Camera-type eye (tissue), 1 donor: ENCODE results near the gene DMPK. TPM values are rescaled to one million over a fixed set of nuclear protein-coding genes. Genes with fewer than 3 reads are reported as not detected.

ENCODE experiments used
- total RNA-seq: library from RNA; depleted of rRNA; stranded (reverse); fragments of >200 nt; gene quantifications from one replicate; pipeline ENCODE4 v1.2.3, GENCODE V29; 2014

DMPK gene
- total RNA-seq: 61.5 TPM

DNA sequence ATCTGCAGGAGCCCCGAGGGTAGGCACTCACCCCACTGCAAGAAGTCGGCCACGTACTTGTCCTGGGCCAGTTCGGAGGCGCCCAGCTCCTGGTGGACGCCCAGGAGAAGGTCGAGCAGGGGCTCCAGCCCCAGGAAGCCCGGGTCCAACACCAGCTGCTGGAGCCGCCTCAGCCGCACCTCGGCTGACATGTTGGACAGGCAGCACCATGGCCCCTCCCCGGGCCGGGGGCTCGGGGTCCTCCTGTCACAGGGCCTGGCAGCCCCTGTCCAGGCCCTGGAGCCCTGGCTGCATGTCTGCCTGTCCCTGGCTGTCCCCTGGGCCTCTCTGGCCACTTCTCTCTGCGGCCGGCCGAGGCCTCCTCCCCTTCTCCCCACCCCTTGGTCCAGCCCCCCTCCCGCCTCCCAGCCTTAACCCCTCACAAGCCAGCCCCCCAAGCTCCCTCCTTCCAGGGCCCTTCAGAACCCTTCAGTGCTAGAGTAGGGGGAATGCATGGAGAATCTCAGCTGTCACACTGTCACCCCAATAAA is at the start of gene DMPK:
TSS of gene DMPK (minus strand) at position 329 of the 530 bp plus-strand sequence. CDS start at position 191, 138 bp downstream.

DNA sequence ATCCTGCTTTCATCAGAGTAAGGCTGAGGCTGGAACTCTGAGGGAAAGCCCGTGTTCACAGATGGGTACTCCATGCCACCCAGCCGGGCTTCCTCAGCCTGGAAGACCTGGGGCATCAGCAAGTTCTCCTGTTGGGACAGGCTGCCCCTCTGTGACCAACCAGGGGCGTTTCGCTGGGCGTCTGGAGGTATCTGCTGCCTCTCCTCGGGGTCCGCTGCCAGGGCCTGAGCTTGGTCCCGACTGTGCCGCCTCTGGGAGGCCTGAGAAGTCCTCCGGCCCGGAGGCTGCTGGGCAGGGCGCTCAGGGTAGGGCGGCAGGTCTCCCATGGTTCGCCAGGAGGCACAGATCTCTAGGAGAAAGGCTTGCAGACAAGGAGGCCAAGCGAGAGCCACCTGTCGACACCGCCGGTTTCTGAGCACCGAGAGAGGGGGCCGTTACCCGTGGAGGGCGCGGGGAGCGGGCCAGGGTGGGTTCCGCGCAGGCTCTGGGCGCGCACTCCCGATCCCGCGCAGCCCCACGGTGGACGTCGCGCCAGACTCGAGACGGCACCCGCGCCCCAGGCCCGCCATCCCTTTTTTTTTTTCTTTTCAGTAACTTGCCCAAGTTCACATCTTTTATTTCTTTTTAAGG is 32.7 kb upstream of the DMPK start, which contains the start of gene RSPH6A:
TSS of gene RSPH6A (minus strand) at position 458 of the 630 bp plus-strand sequence. CDS start at position 326, 132 bp downstream.

DNA sequence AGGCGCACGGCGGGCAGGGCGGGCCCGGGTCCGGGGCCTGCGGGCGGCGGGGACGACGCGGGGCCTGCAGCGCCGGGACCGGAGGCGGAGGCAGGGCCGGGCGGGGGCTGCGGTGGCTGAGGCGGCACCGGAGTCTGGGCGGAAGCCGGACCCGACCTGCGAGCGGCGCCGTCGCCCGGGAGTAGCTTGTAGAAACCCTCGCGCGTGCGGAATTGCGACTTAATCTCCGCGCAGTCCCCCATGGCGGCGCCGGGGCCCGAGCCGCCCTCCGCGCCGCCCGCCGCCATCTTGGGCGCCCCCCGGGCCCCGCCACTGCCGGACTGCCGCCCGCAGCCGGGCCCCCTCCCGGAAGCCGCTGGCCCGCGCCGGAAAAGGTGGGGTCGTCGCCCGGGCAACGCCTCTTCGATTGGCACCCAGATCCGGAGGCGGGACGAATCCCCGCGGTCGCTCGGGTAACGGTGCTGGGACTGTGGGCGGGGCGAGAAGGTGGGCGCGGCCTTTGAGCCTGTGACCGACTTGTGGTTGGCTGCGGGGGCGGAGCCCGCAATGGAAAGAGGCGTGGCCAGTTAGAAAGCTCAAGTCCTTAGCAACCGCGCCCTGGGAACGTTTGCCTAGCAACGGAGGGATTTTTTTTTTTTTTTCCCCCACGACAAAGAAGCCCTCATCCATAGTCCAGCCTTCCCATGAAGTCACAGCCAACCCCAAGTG is 10.3 kb upstream of the DMPK start, which contains the start of gene DMWD:
TSS of gene DMWD (minus strand) at position 376 of the 708 bp plus-strand sequence. CDS start at position 287, 89 bp downstream.

DNA sequence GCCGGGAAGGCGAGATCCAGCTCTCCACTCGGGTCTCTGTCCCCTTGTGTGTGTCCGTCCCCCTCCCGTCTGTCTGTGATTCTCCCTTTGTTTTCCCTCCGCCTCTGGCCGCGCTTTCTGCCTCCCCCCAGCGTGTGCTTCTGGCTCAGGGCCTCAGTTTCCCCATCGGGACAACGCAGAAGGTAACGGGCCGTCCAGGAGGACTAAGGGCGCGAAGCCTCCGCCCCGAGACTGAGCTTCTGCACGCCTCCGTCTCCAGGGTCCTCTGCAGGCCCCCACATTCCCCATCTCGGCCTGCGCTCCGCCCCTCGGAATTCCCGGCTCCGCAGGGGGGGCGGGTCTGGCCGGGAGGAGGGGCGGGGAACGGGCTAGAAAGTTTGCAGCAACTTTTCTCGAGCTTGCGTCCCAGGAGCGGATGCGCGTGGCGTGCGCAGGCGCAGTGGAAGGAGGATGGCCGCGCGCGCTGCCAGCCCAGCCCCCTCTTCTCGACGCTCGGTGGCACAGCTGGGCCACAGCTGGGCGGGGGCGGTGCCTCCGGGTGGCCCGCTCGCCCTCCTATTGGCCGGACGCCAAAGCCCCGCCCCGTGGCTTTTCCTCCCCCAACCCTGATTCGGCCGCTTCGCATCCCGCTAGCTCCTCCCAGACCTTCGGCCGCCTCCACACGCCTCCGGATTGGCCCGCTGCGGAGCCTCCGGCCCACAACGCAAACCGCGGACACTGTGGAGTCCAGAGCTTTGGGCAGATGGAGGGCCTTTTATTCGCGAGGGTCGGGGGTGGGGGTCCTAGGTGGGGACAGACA is 13.1 kb downstream of the DMPK start, which contains the start of gene SIX5:
TSS of gene SIX5 (minus strand) at position 269 of the 799 bp plus-strand sequence. CDS start 408 bp downstream, outside the sequence.

GRCh38 chr19:45733160-45733810 is 49.0 kb downstream of the DMPK start, which contains the start of gene MEIOSIN:
Gene MEIOSIN, plus strand, starts transcription at chr19:45733439. Its CDS starts 1,938 bp downstream, at chr19:45735377.

GRCh38 chr19:45730368-45731288 is 51.7 kb downstream of the DMPK start, which contains the start of gene FBXO46:
Gene FBXO46, minus strand, starts transcription at chr19:45730896. Its CDS starts 17,401 bp downstream, at chr19:45713495.

Other genes starting within 250 kb of the DMPK start
- gene OPA3, start 197.7 kb downstream of the DMPK start, total RNA-seq: 4.4 TPM
- 0.71 TPM for gene GPR4, start 180.3 kb downstream of the DMPK start, total RNA-seq
- gene EML2, start 143.1 kb downstream of the DMPK start, total RNA-seq: 17.7 TPM
- gene GIPR, start 114.3 kb downstream of the DMPK start, total RNA-seq: 0.11 TPM
- 71.1 TPM for gene SNRPD2, start 90.5 kb downstream of the DMPK start, total RNA-seq
- 8.2 TPM for gene QPCTL, start 89.8 kb downstream of the DMPK start, total RNA-seq
- 12.4 TPM for gene FBXO46, start 51.6 kb downstream of the DMPK start, total RNA-seq
- gene MEIOSIN, start 49.1 kb downstream of the DMPK start, total RNA-seq: not detected
- 14.7 TPM for gene SIX5, start 13.2 kb downstream of the DMPK start, total RNA-seq
- 49.6 TPM for gene DMWD, start 10.4 kb upstream of the DMPK start, total RNA-seq
- 0.22 TPM for gene RSPH6A, start 32.8 kb upstream of the DMPK start, total RNA-seq
- 49.0 TPM for gene SYMPK, start 80.7 kb upstream of the DMPK start, total RNA-seq
- gene FOXA3, start 81.8 kb upstream of the DMPK start, total RNA-seq: not detected
- gene IRF2BP1, start 103.7 kb upstream of the DMPK start, total RNA-seq: 39.5 TPM
- 3.2 TPM for gene MYPOP, start 120.1 kb upstream of the DMPK start, total RNA-seq
- gene NANOS2, start 132.3 kb upstream of the DMPK start, total RNA-seq: not detected
- gene NOVA2, start 191.4 kb upstream of the DMPK start, total RNA-seq: 10.1 TPM
- 10.3 TPM for gene CCDC61, start 213.0 kb upstream of the DMPK start, total RNA-seq
- gene PGLYRP1, start 240.6 kb upstream of the DMPK start, total RNA-seq: 0.93 TPM